Measurements from ENCODE around the gene ATP9B.

The ATP9B gene

DNA sequence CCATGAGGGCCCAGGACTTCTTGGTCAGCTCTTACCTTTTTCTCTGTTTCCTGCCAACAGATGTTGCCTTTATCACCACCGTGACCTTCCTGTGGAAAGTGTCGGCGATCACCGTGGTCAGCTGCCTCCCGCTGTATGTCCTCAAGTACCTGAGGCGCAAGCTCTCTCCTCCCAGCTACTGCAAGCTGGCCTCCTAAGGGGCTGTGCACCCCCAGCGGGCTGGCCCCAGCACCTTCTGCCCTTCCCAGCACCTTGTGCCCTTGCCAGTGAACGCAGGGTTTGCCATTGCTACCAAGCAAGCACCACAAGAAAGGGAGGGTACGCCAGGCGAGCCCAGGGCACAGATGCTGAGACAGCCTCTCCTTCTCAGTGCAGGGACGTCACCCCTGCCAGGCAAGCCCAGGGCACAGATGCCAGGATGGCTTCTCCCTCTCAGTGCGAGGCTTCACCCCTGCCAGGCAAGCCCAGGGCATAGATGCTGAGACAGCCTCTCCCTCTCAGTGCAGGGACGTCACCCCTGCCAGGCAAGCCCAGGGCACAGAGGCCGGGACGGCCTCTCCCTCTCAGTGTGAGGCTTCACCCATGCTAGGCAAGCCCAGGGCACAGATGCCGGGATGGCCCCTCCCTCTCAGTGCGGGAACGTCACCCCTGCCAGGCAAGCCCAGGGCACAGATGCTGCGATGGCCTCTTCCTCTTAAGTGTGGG lies 308.1 kb downstream of the ATP9B start:
- in situ Hi-C loops (cut with MboI; ENCODE audit: low sequenced_read_pairs): no loop called here

DNA sequence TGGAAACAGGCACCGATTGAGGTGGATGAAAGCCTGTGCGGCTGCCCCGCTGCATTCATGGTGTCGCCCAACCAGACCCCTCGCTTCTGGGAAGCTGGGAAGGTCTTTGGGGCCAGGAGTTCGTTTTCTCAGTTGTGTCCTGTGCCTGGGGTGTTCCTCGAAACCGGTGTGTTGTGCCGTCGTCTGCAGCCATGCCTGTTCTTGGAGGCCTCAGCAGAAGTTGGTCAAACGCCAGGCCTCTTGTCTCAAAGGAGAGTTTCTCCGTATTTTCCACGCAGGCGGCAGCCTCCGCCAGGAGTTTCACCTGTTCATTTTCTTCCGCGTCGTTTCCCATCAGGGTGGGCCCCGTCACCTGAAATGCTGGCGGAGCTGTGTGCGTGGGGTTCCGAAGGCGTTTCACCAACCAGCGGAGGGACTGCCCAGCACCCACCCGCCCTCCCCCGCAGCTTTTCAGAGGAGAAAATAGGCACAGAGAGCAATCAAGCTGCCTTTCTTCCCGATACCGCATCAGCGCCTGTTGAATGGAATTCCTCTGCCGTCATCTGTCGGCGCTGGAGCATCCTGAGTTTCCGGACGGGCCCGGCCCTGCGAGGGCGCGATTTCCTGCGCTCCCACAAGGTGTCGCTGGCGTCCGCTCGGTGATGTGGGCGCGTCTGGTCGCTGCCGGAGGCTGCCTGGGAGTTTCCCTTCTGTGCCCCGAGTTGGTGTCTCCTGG lies 309.5 kb downstream of the ATP9B start:
- in situ Hi-C loops (cut with MboI; ENCODE audit: low sequenced_read_pairs): no loop called here

DNA sequence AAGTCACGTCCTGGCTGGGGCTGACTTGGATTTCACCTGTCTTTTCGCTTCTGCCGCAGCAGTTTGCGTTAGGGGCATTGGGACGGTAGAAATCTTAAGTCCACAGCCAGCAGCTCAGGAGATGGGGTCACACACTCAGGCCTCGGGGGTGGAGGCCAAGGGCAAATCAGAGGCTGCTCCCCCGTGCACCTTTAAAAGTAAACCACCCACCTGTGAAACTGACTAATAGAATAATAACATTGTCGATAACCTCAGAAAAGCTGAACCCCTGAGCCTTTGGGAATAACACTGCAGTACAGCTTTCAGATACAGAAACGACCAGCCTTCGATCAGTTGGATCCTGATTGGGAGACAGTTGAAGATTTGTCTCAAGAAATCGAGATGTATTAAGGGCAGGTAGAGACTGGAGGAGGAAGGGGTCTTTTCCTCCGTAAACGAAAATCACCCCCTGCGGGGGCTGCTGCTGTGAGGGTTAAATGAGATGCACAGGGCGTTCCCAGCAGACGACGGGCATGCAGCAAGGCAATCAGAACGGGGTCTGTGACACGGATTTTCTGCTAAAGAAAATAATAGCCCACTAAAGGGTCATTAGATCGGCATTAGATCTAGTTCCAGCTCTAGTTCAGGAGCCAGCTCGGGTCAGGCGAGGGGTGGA lies 310.2 kb downstream of the ATP9B start:
- in situ Hi-C loops (cut with MboI; ENCODE audit: low sequenced_read_pairs): no loop called here

DNA sequence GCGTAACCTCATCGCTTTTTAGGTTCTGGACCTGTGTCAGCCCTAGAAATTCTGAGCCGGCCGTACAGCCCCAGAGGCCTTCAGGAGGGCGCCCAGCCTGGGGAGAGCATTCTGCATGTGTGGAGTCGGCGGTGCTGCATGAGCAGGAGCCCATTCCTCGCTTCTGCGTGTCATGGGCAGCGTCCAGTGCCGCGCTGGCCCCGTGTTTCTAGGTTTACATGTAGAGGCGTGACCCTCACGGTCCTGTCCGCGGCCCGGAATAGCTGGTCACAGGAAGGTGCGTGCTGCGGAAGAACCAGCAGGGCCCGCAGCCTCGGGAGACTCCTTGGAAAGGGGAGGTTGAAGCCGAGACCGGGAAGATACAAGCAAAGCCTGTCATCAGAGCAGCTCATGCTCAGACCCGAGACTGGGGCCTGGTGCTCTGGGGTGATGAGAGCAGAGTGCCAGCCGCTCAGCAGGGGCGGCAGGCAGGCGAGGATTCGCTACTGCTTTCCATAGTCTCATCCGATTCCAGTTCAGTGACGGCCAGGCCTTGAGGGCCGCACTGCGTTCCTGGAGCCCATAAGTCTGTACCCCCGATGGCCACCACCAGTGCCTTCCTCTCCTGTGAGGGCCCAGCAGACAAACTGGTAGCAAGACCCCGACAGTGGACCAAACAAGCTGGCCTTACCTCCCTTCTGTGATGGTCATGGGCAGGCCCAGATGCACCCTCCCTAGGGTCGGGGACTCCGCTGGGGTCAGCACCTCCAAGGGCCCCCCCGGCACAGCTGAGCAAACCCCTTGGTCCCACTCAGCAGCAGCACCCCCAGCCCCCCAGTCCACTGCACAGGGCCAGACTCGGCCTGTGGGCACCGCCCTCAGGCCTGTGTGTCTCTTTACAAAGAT lies 311.0 kb downstream of the ATP9B start:
- in situ Hi-C loops (cut with MboI; ENCODE audit: low sequenced_read_pairs): no loop called here

DNA sequence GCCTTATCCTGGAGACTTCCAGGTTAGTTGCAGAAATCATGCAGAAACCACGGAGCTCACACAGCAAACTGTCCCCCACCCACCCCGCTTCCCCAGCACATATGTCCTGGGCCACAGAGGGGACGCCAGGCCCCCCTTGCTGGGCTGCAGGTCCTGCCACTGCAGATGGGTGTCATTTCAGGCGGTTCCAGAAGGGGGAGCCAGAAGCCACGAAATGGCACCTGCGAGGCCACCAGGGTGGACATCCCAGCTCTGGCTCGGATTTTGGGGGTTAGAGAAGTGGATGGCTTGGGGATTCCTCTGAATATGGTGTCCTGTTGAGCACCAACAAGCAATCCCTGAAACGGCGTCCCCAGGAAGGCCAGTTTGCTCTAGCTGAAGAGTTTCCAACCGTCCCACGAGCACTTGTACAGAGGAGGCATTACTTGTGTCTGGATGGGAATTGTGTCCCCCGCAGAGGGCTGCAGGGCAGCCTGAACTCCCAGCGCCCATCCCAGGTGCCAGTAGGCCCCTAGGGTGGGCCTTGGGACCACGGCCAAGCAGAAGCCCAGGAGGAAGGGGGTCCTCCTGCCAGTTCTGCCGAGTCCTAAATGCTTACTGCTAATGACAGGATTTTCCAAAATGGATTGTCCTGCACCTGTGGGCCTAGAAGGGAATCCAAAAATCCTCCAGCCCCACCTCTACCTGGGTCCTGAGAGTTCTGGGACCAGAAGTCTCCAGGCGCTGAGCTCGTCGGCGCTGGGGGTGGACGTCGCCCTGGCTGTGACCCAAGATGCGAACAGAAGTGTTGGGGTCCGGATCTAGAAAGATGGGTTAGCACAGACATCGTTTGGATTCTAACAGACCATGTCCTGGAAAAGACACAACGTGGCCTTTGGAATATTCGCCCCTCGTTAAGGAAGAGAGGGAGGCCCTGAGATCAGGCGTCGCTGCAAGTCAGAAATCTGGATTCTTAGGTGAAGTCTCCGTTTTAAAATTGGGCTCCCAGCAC lies 311.9 kb downstream of the ATP9B start:
- in situ Hi-C loops (cut with MboI; ENCODE audit: low sequenced_read_pairs): no loop called here

DNA sequence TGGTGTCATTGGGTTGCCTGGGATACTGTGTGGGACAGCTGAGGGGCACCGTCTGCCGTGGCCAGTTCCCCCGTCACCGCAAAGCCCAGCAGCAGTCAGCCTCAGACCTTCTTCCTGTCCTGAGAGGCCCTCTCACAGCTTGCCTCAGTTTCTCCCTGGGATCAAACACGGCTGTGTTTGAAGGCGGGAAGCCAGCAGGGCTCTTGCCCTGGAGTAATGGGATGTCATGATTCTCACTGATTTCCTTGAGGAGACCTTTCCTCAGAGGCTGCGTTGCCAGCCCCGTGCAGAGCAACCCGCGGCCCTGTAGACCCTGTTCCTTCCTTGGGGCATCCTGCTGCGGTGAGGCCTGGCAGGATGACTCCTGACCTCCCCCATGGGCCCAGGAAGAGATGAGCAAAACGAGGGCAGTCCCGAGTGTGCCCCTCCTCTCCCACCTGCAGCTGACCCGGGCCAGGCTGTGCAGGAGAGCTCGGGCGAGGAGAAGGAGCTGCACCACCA lies 312.7 kb downstream of the ATP9B start:
- in situ Hi-C loops (cut with MboI; ENCODE audit: low sequenced_read_pairs): no loop called here

DNA sequence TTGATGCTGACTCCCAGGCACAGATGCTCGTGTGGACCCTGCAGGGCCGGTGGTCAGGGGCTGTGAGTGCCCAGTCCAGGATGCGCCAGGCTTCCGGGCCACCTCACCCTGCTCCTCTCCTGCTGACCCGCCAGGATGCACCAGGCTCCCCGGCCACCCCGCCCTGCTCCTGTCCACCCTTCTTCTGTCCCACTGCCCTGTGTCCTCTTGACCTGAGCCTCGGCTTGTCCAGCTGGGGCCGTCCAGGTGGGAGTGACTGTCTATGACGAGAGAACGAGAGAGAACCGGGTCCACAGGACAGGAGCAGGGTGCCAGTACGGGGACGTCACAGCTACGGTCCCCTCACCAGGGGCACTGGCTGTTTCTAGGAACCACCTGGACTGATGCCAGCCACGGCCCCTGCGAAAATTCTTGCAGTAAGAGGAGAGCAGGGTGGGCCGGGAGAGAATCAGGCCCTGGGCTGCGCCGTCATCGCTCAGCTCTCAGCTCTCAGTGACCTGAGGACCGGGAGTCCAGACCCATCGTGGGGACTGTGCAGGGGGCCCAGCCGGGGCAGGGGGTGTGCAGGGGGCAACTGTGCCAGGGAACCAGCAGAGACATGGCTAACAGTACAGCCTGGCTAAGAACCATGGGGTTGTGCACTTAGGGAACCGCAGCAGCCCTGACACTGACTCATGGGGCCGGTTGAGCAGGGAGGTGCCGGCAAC lies 313.6 kb downstream of the ATP9B start:
- in situ Hi-C loops (cut with MboI; ENCODE audit: low sequenced_read_pairs): no loop called here

DNA sequence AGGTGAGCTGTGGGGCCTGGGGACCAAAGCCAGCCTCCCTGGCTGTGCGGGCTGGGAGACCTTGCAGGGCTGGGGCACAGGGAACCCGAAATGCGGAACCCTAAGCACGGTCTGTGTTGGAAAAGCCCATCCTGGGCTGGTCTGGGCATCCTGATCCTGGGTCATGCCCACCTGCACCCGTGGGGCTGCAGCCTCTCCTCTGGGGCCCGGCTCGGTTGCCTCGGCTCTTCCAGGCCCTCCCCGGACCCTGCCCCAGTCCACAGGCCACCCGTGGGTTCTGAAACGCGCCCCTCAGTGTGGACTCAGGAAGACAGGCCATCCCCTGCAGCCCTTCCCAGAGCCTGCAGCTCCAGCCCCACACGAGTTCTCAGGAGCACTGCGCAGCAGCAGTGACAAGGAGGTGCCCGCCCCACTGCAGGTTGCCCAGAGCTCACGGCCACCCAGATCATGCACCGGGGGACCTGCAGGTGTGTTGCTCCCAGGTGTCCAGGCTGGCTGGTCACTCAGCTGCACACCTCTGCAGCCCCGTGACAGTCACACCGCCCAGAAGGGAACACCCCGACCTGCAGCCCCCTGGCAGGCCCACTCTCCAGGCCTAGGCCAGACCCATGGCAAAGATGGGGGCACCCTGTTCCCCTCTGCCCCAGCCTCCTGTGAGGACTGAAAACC lies 314.3 kb downstream of the ATP9B start:
- in situ Hi-C loops (cut with MboI; ENCODE audit: low sequenced_read_pairs): no loop called here

DNA sequence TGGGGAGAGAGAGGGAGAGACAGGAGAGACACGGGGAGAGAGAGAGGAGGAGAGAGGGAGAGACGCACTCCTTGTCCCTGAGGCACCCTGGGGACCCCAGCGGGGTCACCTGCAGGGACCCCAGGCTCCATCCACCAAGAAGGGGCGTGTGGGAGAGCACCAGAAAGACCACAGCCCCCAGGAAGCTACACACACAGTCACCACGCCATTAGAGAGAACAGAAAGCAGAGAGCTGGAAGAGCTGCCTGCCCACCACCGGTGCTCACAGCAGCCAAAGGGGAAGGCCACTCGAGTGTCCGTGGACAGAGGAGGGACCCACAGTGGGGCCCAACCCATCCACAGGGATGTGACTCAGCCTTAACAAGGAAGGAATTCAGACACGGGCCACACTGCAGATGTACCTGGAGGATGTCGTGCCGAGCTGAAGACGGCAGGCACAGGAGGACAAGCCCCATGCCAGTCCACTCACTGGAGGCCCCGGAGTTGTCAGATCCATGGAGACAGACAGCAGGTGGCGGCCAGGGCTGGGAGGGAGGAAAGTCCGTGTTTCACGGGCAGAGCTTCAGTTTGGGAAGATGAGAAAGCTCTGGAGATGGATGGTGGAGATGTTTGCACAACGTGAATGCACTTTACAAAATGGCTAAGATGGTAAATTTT lies 315.1 kb downstream of the ATP9B start:
- in situ Hi-C loops (cut with MboI; ENCODE audit: low sequenced_read_pairs): no loop called here

DNA sequence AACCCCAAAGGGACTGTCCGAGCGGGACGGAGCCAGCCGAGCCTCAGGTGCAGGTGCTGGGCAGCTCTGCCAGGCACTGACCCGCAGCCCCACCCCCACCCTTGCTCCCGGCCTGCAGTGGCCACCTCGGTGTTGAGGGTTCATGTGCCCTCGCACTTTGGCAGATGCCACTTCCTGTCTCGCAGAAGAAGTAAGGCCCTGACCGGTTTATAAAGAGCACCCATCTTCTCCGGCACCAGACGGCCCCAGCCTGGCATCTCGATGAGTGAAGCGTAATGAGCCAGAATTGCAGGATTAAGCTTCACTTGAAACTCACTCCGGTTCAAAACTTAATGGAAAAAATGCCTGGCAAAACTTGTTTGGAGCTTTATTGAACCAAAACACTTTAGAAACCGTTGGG lies 315.6 kb downstream of the ATP9B start:
- in situ Hi-C loops (cut with MboI; ENCODE audit: low sequenced_read_pairs): no loop called here

DNA sequence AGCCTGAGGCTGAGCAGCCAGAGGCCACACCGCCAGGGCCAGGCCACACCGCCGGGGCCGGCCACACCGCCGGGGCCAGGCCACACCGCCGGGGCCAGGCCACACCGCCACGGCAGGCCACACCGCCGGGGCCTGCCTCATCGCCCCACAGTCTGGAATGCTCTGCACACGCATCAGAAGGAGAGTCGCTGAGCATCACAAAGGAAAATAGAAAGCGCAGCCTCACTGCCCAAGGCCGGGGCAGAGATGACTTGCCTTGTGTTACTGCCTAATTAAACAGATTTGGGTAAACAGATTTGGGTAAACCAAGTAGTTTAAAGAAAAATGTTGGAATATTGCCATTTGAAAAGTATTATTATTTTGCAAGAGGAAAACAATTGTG lies 316.1 kb downstream of the ATP9B start:
- in situ Hi-C loops (cut with MboI; ENCODE audit: low sequenced_read_pairs): no loop called here

DNA sequence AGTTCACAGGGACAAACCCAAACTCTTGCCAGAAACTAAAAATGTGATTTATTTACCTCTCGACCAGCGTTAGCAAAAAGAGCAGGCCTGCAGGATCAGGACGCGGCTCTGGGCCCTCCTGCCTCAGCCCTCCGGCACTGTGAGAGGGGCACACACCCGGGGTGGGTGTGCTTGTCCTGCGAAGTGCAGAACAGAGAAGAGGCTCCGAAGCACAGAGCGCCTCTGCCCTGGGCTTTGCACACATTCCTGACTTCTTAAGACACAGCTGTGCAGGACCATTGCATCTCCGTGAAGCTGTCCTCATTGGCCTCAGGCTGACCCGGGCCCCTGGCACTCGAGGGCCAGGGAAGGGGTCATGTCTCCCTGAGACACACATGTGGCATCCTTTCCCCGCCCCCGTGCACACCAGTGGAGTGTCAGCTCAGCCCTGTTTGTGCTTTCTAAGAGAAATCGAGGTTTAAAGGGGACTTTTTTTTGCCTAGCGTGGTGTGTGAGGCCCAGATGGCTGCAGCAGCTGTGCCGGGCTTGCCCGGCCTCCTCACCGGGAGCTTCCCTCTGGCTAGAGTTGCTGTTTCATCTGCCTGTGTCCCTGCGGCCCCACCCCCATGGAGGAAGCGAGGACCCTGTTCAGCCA lies 316.6 kb downstream of the ATP9B start:
- in situ Hi-C loops (cut with MboI; ENCODE audit: low sequenced_read_pairs): no loop called here

DNA sequence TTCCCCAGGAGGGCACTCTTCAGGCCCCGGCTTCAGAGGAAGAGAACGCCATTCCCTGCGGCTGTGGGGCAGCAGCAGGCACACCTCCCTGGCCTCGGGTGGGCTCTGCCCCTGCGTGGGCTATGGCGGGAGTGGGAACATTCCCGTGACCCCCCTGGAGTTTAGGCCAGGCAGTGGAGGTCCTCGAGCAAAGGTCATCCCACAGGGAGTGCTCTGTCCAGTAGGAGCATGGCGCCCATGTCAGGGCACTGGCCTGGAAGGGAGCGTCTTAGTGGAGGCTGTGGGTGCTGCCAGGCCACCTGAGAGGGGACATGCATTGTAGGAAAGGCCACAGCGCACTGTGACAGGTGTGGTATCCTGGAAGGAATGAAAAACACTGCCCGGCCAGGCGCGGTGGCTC lies 317.4 kb downstream of the ATP9B start:
- in situ Hi-C loops (cut with MboI; ENCODE audit: low sequenced_read_pairs): no loop called here

DNA sequence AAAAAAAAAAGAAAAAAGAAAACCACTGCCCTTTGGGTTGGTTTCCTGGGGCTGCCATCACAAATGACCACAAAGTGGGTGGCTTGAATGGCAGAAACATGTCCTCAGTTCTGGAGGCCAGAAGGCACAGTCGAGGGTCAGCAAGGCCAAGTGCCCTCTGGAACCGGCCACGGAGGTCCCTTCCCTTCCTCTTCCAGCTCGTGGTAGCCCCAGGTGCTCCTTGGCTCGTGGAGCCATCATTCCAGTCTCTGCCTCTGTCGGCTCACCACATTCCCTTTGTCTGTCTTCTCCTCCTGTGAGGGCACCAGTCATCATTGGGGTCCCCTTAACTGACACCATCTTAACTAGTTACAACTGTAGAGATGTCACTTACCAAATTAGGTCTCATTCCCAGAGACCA lies 318.0 kb downstream of the ATP9B start:
- in situ Hi-C loops (cut with MboI; ENCODE audit: low sequenced_read_pairs): no loop called here

DNA sequence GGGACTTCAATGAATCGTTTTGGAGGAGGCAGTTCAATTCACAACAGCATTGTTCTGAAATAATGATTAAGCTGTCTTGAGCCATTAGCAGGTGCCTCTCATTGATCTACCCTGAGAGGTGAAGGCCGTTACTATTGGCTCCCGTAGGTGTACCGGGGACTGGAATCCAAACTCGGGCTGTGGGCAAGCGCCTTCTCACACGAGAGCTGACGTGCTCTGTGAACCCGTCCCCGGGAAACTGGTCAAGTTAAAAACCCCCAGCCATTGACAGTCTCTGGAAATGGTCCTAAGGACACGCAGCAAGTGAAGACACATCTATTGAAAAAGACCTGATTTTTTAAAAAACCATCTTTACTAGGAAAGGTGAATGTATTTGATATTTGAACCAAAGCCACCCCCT lies 318.4 kb downstream of the ATP9B start:
- in situ Hi-C loops (cut with MboI; ENCODE audit: low sequenced_read_pairs): no loop called here

DNA sequence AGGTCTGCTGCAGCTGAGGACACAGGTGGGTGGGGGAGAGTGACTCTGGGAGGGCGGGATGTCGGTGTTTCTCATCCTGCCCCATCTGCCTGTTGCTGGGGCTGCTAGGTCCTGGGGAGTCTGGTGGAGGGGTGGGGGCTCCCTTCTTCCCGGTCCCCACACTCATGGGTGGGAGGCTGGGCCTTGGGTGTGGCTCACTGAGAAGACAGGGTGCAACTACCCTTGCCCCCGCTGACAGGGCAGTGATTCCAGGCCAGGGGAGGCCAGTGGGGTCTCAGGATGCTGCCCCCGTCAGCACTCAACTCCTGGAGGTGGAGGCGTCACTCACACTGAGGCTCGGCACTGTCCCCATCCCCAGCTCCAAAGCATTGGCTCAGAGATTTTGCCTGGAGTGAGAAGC lies 318.8 kb downstream of the ATP9B start:
- in situ Hi-C loops (cut with MboI; ENCODE audit: low sequenced_read_pairs): no loop called here

DNA sequence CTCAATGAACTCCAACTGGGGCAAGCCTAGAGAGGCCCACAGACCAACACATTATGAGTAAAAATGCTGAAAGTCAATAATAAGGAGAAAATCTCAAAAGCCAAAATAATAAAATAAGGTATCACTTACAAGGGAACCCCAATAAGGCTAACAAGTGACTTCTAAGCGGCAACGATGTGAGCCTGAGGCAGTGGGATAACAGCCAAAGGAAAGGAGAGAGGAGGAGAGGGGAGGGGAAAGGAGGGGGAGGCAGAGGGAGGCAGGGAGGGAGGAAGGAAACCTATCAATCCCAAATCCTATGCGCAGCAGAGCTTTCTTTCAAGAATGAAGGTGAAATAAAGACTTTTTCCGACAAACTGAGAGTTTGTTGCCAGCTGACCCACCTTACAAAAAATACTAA lies 320.5 kb downstream of the ATP9B start:
- in situ Hi-C loops (cut with MboI; ENCODE audit: low sequenced_read_pairs): no loop called here

DNA sequence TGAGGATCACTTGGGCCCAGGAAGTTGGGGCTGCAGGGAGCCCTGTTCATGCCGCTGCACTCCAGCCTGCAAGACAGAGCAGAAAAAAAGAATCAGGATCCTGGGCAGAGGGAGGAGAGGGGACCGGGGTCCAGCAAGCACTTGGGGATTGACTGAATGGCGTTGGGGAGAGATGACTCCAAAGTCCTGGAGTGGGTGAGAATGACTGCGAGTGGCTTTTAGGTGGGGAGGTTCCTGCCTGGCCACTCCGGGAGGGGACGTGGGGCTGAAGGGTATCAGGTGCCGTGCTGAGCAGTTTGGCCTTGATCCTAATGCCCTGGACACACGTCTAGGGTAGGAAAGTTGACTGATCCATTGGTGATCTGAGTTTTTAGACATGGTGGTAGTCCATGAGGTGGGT lies 323.0 kb downstream of the ATP9B start:
- in situ Hi-C loops (cut with MboI; ENCODE audit: low sequenced_read_pairs): no loop called here

Data from hTERT RPE-1 (cell line).